ENCODE results near the gene MRPS31.
"Not testable (repeated sequence)": the region's sequence is repeated elsewhere in the genome, so short reads cannot be mapped to it uniquely, and the experiment has no call there.

Gene MRPS31

DNA sequence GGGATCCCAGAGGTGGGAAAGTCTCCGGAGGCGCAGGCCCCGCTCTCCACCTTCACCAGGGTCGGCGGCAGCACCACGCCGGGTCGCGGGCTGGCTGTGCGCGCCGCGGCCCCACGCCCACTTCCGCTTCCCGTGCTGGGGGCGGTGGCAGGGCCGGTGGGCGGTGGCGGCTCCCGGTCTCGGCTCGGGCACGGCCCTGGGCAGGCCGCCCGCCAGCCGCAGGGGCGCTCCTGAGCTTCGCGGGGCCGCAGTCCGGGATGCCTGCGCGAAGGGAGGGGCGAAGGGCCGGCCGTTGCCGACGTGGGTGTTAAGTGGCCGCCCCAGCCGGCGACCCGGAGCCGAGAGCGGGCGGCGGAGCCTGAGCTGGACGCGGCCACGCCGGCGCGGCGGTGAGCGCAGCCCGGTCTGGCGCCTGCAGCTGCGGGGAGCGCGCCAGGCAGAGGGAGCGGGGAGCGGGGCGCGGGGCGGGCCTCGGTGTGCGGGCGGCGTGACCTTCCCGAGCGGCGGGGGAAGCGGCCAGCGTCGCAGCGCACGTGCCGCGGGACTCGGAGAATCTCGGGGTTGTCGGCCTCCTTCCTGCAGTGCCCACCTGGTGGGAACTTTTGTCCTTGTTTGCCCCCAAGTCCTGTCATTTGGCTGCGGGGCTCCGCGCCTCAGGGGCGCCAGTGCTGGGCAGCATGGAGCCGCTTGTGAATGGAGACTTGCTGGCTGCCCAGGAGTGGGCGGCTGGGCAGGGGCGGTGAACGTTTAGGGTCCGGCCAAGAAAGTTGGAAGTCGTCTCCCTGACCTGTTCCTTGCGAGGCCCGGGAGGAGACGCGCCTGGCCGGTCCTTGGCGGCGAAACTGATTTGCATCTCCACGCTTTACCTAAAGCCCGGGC, 18.5 kb upstream of the MRPS31 start, which contains the start of gene SLC25A15:
TSS of gene SLC25A15 (plus strand) at position 337 of the 879 bp plus-strand sequence. CDS start 3,616 bp downstream, outside the sequence.
- peak; percentile 22 to 78 for DNase-seq

- DNase-seq: not testable (repeated sequence)
Observed at GRCh38 chr13:40788540-40789274, 17.7 kb upstream of the MRPS31 start.

DNA sequence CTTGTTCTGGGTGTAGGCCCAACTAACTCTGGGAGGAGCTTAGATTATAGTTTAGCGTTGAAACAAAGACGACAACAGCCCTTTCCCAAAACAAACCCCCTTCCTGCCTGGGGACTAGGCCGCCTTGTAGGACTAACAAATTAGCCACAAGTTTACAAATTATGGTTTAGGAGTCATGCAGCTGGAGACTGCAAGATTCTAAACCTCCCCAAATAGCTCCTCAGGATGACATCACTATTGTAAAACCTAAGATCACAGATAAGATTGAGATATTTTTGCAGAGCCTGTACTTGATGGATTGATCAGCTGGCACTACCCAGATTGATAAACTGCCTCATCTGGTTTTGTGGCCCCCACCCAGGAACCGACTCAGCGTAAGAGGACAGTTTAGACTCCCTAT, 16.1 kb upstream of the MRPS31 start:
- no peak for DNase-seq

GRCh38 chr13:40786568-40786996, 15.6 kb upstream of the MRPS31 start:
- no peak for DNase-seq

- DNase-seq: no peak
Observed at GRCh38 chr13:40784540-40784939, 13.6 kb upstream of the MRPS31 start.

GRCh38 chr13:40782971-40783370, 12.0 kb upstream of the MRPS31 start:
- DNase-seq: not testable (repeated sequence)

- DNase-seq: no peak
Observed at GRCh38 chr13:40781717-40782116, 10.7 kb upstream of the MRPS31 start.

DNA sequence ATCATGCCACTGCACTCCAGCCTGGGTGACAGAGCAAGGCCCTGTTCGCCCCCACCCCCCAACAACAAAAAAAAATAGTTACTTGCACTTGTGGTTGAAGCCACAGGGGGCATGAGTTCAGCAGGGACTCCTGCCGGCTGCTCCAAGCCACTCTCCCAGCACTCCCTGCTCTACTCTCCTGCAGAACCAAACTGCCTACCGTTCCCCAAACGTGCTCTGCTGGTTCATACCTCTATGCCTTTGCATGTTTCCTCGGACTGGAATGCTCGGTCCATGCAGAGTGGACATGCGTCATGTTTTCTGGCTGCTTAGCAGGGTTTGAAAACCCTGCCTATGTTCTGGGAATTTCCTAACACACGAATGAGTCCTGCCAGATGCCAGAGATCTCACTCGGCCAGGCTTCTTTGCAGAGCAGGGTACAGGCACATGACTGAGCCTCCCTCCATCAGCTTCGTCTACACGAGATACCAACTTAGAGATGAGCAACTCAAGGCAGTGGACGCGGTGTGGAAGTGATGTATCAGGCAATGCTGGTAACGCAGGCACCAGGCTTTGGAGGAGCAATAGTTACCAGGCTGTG, 9.9 kb upstream of the MRPS31 start:
- no peak for DNase-seq

- DNase-seq: no peak
Observed at GRCh38 chr13:40779796-40780285, 8.9 kb upstream of the MRPS31 start.

DNA sequence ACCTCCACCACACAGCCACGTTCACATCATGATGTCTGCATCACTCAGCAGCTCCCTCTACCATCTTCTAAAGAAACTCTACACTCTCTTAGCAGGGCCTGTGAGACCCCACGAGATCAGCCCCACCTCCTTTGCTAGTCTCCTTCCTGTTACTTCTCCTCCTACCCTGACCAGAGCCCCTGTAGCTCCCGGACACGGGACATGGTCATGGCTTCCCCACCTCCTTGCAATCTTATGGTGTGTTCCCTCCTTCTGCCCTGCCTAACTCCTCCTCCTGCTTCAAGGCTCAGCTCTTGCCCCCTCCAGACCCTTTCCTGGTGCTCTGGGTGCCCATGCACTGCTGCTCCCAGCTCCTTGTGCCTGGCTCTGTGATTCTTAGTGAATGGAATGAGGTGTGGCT, 8.1 kb upstream of the MRPS31 start:
- no peak for DNase-seq

GRCh38 chr13:40777809-40778175, 6.8 kb upstream of the MRPS31 start:
- no peak for DNase-seq

DNA sequence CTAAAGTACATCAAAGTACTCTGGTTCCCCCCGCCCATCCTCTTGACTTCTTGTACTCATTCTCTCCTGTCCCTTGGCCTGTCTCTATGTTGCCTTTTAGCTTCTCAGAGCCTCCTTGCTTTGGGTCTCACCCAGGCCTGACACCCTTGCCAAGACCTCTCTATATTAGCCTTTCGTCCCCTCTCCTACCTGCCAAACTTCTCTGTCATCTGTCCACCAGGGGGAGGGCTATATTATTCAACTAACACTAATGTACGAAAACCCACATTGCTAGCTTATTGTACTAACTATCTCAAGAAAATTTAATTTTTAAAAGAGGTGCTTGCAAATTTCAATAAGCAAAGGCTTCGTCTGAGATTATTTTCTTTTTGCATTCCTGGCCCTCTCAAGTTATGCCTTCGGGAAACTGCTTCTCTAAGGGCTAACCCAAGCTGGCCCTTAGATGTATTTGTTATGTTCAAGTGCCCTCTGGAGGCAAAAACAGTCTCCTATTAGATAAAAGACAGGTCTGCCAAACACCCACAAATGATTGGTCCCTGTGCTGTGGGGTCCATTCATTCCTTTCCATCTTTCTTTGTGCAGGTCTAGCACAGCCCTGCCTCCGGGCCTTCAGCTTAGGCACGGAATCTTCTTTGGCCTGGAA, 6.3 kb upstream of the MRPS31 start:
- DNase-seq: peak; percentile 41 to 78

DNA sequence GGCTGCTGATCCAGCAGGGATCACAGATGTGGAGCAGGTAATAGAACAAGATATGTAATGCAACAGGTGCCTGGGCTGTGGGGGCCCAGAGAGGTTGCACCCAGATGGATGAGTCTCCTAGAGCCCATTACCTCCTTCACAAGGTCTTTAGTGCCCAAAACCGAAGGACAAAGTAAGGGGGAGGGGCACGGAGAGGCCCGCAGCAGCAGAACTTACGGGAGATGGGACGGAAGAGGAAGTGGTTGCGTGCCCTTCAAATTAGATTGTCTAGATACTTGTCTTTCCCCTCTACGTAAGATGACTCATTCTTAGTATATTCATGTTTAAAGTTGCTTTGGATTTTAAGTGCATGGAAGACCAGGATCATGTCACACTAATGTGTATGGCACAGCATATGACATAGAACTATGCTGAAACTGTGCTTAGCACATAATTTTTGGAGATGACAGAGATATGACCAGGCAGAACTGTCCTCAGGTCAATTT, 5.7 kb upstream of the MRPS31 start:
- no peak for DNase-seq

GRCh38 chr13:40776232-40776631, 5.2 kb upstream of the MRPS31 start:
- DNase-seq: no peak

- no peak for DNase-seq
Observed at GRCh38 chr13:40774672-40775071, 3.7 kb upstream of the MRPS31 start.

- no peak for DNase-seq
Observed at GRCh38 chr13:40772765-40773473, 1.9 kb upstream of the MRPS31 start.

- DNase-seq: no peak
Observed at GRCh38 chr13:40770609-40770933, 419 bp downstream of the MRPS31 start.

DNA sequence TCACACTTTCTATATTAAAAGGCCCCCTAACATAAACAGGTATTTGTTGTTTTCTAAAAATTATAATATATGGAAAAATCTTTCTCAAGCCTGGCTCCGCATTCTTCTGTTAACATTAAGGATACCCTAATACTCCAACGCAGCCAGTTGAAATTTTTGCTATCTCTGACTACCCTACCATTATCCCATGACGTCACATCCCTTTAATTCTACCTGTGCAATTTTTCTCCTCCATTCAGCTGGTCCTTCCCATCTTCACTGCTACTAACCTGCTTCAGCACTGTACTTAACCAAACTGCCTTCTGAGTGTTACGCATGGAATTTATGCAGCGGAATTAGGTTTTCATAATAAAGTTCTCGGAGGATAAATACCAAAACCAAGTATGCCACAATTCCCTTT, 1.0 kb downstream of the MRPS31 start:
- no peak for DNase-seq

- no peak for DNase-seq
Observed at GRCh38 chr13:40765602-40766001, 5.4 kb downstream of the MRPS31 start.

DNA sequence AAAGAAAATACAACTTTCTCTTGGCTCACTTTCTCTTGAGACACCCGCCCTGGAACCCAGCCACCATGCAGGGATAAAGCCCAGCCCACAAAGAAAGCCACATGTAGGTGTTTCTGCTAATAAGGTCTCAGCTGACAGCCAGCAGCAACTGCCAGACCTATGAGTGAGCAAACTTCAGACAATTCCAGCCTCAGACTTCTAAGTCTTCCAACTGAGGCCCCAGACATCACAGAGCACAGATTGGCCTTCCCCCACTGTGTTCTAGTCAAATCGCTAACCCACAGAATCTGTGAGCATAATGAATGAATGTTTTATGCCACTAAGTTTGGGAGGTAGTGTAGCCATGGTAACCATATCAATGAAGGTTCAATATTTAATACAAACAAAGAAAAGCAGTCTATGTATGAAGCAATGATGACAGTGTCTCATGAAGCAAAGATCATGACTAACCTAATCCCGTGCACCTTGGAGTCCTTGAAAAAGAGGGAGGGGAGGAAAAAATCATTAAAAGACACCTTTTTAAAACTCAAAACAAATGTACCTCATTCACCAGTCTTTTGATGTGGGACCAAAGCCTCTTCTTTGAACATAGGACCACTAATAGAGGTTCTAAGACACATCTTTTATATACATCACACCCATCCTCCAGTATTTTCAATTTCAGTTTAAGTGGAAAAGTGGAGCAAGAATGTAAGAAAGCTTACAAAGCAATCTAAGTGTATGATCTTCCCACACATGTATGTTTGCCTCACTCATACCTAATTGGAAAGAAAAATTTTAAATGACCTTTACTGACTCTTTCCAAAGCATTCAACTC, 6.2 kb downstream of the MRPS31 start:
- DNase-seq: no peak

GRCh38 chr13:40762849-40763248, 8.1 kb downstream of the MRPS31 start:
- DNase-seq: no peak

All from NCI-H446 (cell line).